Tibial nerve (tissue), 4 donors: ENCODE measurements around the gene CLDN6. TPM values are rescaled to one million over a fixed set of nuclear protein-coding genes. Genes with fewer than 3 reads are reported as not detected.

Source experiments
- DNase-seq, 2 donors: peaks; one replicate each; pipeline ENCODE4 v3.0.0-alpha.2; 2019; ENCODE audit warnings: low spot score in 2 of 2
- H3K27ac ChIP-seq, 4 donors: fragments of 200-600 bp; sonication (generic) in 3 of 4; one replicate each; pipeline ENCODE4 v1.5.1; 2017 to 2019; ENCODE audit warnings: mild to moderate bottlenecking in 1 of 4
- H3K27me3 ChIP-seq, 2 donors: fragments of 200-600 bp; sonication (generic) in 1 of 2; one replicate each; pipeline versions ENCODE4 v1.5.1 to v1.6.0; 2017 to 2019
- H3K36me3 ChIP-seq, 3 donors: fragments of 200-600 bp; sonication (generic); one replicate each; pipeline ENCODE4 v1.5.1; 2018 to 2019
- H3K4me1 ChIP-seq, 4 donors: fragments of 200-600 bp; sonication (generic) in 3 of 4; one replicate each; pipeline ENCODE4 v1.5.1; 2017 to 2019
- H3K4me3 ChIP-seq, 4 donors: fragments of 200-600 bp; sonication (generic) in 3 of 4; one replicate each; pipeline ENCODE4 v1.5.1; 2017 to 2019; ENCODE audit warnings: mild to moderate bottlenecking in 1 of 4, moderate library complexity in 1 of 4
- H3K9me3 ChIP-seq, 4 donors: fragments of 200-600 bp; sonication (generic) in 3 of 4; one replicate each; pipeline ENCODE4 v1.5.1; 2017 to 2019
- EP300 ChIP-seq, 2 donors: sonication (generic); formaldehyde crosslinking; IDR thresholded peaks; one replicate each; pipeline ENCODE4 v1.6.1; 2017; ENCODE audit warnings: antibody characterized with exemption in 2 of 2, mild to moderate bottlenecking in 1 of 2
- POLR2A ChIP-seq, 2 donors: fragments of 450-650 bp; IDR thresholded peaks; one replicate each; pipeline ENCODE4 v1.6.1; 2017; ENCODE audit warnings: antibody characterized with exemption in 2 of 2, mild to moderate bottlenecking in 2 of 2, moderate library complexity in 2 of 2
- WGBS, 2 donors: methylation state at CpG; one replicate each; pipeline ENCODE4 v1.1.5; 2018; 5-methylcytosine and 5-hydroxymethylcytosine counted together
- total RNA-seq, 4 donors: library from RNA; depleted of rRNA; stranded (reverse); fragments of >200 nt; gene quantifications; one replicate each; pipeline ENCODE4 v1.1.0, GENCODE V29; 2016
- TF ChIP-seq, protein P1 (sequence below), 5 experiments: fragments of 200-600 bp in 3 of 5; fragments of 450-650 bp in 2 of 5; sonication (generic) in 3 of 5; IDR thresholded peaks; one replicate each; pipeline ENCODE4 v1.5.1; 2016 to 2019; ENCODE audit warnings: antibody characterized with exemption in 5 of 5, mild to moderate bottlenecking in 3 of 5, moderate library complexity in 2 of 5

The CLDN6 gene
- total RNA-seq, 4 donors from 2014 or later = not detected

DNA sequence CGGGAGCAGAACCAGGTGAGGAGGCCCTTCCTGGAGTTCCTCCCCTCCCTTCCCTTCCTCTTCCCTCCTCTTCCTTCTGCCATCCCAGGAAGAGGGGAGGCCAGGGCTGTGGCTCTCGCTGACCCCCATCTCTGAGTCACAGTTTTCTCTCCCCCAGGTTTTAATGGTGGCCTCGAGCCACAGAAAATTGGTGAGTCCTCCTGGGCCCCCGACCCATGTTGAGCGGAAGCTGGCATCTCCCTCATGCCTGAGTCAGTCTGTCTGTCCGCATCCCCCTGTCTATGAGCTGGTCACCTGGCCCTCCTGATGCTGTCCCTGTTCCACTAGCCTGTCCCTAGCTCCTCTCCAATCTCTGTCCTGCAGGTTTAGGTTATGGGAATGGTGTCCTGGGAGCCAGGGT is 18.1 kb downstream of the CLDN6 start:
- no peak for DNase-seq
- Histone ChIP-seq H3K4me3 (no peak overlapping the region), H3K36me3 (no peaks in the 10 kb centered on the region), H3K4me1 (peaks cover 0 to 4% (median 1%) of the 10 kb centered on the region in 4 donors), H3K9me3 (no peaks in the 10 kb centered on the region), H3K27me3 (peaks cover 2 to 60% of the 10 kb centered on the region in 2 donors), H3K27ac (no peak overlapping the region)
- 84 to 86% methylated on average over 6 of the region's 6 CpGs for WGBS, 2 donors
- TF ChIP-seq, protein P1, sequence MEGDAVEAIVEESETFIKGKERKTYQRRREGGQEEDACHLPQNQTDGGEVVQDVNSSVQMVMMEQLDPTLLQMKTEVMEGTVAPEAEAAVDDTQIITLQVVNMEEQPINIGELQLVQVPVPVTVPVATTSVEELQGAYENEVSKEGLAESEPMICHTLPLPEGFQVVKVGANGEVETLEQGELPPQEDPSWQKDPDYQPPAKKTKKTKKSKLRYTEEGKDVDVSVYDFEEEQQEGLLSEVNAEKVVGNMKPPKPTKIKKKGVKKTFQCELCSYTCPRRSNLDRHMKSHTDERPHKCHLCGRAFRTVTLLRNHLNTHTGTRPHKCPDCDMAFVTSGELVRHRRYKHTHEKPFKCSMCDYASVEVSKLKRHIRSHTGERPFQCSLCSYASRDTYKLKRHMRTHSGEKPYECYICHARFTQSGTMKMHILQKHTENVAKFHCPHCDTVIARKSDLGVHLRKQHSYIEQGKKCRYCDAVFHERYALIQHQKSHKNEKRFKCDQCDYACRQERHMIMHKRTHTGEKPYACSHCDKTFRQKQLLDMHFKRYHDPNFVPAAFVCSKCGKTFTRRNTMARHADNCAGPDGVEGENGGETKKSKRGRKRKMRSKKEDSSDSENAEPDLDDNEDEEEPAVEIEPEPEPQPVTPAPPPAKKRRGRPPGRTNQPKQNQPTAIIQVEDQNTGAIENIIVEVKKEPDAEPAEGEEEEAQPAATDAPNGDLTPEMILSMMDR (IDR thresholded peaks at IDR 0.05) = no peak
- no peak for TF ChIP-seq EP300 (IDR thresholded peaks at IDR 0.05)
- no peak for TF ChIP-seq POLR2A (IDR thresholded peaks at IDR 0.05)

DNA sequence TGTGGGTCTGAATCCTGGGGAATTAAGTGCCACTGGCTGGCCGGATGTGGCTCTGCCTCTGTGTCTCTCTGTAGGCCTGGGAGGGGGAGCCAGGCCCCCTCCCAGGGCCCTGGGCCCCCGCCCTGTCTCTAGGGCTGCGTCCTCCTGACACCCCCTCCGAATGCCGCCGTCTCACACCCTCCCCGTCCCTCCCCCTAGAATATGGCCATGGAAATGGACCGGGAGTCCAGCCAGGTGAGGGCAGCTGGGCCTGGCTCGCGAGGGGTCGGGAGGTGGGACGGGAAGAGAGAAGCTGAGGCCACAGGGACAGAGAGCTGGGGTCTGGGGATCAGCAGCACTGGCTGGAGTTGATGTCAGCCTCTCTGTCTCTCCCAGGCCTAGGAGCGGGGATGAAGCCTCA is 21.7 kb downstream of the CLDN6 start:
- no peaks in the 10 kb centered on the region for H3K36me3 ChIP-seq
- H3K4me3 ChIP-seq = no peak overlapping the region
- no peaks in the 10 kb centered on the region for H3K9me3 ChIP-seq
- H3K4me1 ChIP-seq = no peaks in the 10 kb centered on the region
- TF ChIP-seq EP300 (IDR thresholded peaks at IDR 0.05) (no peak), POLR2A (IDR thresholded peaks at IDR 0.05) (no peak)
- WGBS, 2 donors = 64 to 70% methylated on average over 13 of the region's 13 CpGs
- DNase-seq = no peak
- peaks cover 0 to 34% of the 10 kb centered on the region in 2 donors for H3K27me3 ChIP-seq
- H3K27ac ChIP-seq = no peak overlapping the region

DNA sequence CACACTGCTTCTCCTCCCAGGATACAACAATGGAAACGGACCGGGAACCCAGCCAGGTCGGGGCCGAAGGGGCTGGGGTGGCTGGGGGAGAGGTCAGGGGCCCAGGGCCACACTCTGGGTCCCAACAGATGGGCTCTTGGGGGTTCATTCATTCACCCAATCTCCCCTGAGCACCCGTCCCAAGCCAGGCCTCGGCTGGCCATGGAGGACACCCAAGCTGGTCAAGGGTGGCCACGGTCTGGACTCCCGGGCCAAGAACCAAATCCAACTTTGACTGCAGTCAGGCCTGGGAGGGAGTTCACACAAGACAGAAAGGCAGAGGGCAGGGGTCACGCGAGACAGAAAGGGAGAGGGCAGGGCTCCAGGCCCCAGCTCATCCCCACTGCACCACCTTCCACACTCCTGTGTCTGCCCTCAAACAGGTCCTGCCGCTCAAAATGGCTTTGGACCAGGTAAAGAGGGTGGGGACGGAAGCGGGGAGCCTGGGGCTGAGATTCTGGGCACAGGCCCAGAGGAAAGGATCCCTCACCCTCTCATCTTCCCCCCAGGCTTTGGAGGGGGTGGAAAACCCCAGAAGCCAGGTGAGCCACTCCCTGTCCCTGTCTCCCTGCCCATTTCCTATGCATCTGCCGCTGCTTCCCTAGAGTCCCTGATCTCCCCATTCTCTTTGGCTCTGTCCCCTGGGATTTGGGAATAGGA is 25.5 kb downstream of the CLDN6 start:
- TF ChIP-seq, protein P1 (IDR thresholded peaks at IDR 0.05) = no peak
- TF ChIP-seq EP300 (IDR thresholded peaks at IDR 0.05) (no peak), POLR2A (IDR thresholded peaks at IDR 0.05) (no peak)
- no peak for DNase-seq
- peaks cover 0 to 42% of the 10 kb centered on the region in 2 donors for H3K27me3 ChIP-seq
- H3K4me1 ChIP-seq = no peaks in the 10 kb centered on the region
- no peak overlapping the region for H3K27ac ChIP-seq
- no peak overlapping the region for H3K4me3 ChIP-seq
- no peaks in the 10 kb centered on the region for H3K36me3 ChIP-seq
- H3K9me3 ChIP-seq = no peaks in the 10 kb centered on the region
- WGBS, 2 donors = 75 to 79% methylated on average over 11 to 12 of the region's 14 CpGs

DNA sequence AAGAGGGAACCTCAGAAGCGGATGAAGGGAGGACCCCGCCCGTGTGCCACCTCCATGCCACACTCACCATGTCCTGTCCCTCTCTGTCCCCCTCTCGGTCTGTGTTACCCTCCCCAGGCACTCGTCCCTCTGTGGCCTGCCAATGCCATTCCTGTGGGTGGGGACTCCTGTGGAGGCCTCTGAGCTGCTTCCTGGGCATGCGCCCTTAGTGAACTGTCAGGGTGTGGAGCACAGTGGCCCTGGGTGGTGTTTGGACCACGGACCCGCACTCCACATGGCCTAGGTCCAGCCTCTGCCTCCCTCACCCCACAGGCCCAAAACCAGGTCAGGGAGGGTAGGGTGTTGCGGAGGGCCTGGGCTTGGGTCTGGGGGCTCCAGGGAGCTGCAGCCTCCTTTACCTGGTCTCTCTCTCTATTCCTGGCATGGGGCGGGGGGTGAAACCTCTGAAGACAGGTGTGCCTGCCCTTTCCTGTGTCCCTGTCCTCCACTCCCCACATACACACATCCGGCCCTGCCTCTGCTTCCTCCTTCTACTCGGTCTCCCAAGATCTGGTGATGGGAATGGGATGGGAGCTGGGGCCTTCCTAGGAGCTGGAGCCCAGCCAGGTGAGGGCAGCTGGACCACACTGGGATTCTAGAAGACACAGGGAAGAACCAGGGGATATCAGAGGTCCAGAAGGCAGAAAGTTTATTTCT is 26.3 kb downstream of the CLDN6 start:
- WGBS, 2 donors = 83 to 84% methylated on average over 8 to 9 of the region's 12 CpGs
- no peak overlapping the region for H3K27ac ChIP-seq
- no peaks in the 10 kb centered on the region for H3K9me3 ChIP-seq
- H3K4me1 ChIP-seq = no peaks in the 10 kb centered on the region
- H3K27me3 ChIP-seq = peaks cover 0 to 39% of the 10 kb centered on the region in 2 donors
- TF ChIP-seq EP300 (IDR thresholded peaks at IDR 0.05) = no peak
- TF ChIP-seq, protein P1 (IDR thresholded peaks at IDR 0.05) = no peak
- TF ChIP-seq POLR2A (IDR thresholded peaks at IDR 0.05) = no peak
- no peaks in the 10 kb centered on the region for H3K36me3 ChIP-seq
- no peak for DNase-seq
- no peak overlapping the region for H3K4me3 ChIP-seq

DNA sequence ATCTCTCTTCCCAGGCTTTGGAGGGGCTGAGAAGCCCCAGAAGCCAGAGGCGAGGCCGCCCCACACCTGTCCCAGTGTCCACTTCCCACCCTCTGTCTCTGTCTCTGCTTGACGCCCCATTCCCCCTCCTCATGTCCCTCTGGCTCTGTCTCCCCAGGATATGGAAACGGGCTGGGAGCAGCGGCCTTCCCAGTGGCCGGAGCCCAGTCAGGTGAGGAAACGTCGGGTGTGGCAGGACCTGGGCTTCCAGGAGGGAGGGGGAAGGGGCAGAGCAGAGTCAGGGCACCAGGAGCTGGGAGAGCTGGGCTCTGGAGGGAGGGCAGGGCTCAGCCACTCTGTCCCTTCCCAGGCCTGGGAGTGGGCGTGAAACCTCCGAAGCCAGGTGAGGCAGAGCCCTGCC is 27.1 kb downstream of the CLDN6 start:
- WGBS, 2 donors = 55% methylated on average over 5 to 7 of the region's 10 CpGs

More for the DNA sequence above, 27.1 kb downstream of the CLDN6 start:
- Histone ChIP-seq H3K4me1 (peaks cover 0 to 7% (median 0%) of the 10 kb centered on the region in 4 donors), H3K27ac (no peak overlapping the region), H3K9me3 (no peaks in the 10 kb centered on the region), H3K27me3 (peaks cover 0 to 33% of the 10 kb centered on the region in 2 donors), H3K36me3 (no peaks in the 10 kb centered on the region), H3K4me3 (no peak overlapping the region)
- DNase-seq = no peak
- TF ChIP-seq, protein P1 (IDR thresholded peaks at IDR 0.05) = no peak
- TF ChIP-seq EP300 (IDR thresholded peaks at IDR 0.05) = no peak
- no peak for TF ChIP-seq POLR2A (IDR thresholded peaks at IDR 0.05)
